Fibroblast of skin of scalp (primary cell): ENCODE data around the gene MAP3K14.
A peak's percentile ranks its signal among the peaks of the same experiment; 100 is the strongest.

Experiments
- DNase-seq: peaks from one replicate; pipeline ENCODE4 v3.0.0-alpha.2; 2013

Gene MAP3K14

DNA sequence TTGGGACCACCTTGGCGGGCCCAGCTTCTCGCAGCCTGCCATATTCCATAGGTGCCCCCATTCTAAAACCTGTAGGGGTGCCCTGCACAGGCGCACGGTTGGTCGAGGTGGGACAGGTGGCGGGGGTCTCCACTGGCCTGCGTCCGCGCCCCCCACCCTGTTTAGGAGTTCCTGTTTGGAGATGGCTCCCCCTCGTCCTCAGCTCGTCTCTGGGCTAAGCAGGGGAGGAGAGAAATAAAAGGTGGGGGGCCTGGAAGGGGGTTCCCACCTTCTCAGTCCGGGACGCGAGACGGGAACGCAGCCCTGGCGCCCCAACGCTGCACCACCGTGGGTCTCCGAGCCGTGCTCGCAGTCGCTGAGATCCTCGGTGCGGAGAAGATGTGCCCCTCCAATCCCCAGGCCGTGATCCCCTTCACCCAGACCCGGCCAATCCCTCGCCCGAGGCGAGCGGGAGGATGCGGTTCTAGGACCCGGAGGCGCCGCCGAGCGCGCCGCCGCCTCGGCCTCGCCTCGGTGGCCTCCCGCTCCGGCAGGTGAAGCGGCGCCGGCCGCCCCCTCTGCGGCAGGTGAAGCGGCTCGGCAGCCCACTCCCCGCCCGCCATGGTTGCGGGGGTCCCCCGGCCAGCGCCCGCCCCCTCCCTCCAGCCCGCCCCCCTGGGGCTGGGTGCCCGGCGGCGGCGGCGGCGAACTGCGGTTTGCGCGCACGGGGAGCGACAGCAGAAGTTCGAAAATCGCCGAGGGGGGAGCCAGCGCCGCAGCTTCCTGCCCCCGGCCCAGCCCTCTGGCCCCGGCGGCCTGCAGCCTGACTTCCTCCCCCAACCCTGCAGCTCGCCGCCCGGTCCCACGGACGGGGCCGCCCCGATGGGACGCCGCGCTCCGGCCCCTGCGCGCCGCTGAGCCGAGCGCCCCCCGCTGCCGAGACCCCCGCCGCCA lies 95.5 kb downstream of the MAP3K14 start, which contains the start of gene FMNL1:
TSS of gene FMNL1 (plus strand) at position 805 of the 933 bp plus-strand sequence. CDS start 240 bp downstream, outside the sequence.
- no peak for DNase-seq

DNA sequence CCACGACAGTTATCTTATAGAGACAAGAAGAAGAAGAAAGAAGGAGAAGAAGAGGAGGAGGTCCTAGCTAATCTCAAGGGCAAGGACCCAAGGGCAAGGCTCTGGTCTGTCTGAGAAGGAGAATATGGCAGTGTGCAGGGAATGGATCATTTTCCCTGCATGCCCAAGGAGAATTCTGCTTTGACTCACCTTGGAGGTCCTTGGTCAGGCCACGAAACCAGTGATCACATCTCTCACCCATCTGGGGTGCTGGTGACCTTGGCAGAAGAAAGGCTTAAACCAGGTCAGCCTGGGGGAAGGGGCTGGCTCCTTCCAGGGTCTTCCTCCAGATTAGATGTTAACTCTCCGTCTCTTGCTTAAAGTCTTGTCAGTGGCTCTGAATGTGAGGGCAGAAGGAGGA lies 96.7 kb downstream of the MAP3K14 start:
- no peak for DNase-seq

DNA sequence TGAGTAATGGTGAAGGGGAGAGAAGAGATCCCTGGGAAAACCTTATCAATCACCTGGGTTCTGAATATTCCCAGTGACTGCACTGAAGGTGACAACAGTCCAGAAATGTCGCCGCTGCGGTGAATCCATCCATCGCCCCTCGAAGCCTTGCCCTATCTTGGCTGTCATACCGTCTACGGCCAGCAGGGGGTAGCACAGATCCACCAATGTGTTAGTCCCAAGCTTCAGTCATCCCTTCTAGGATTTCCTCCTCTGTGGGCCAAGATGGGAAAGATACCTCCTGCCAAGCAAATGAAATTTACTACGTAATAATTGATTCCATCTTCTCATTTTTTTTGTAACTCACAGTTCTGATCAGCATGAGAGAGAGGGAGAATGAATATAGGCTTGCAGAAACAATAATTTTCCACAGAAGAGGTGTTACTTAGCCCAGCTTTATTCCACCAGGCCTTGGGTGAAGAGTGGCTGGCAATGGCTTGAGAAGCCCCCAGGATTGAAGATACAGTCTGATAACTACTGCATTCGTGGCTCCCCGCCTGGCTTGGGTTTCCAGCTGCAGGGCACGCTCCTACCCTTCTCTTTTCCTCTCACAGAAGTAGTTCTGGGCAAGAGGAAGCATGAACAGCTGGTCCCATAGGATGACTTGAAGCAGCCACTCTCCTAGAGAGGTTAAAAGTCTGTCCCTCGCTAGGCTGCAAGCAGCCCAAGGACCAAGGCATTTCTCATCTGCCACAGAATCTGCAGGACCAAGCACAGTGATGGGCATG lies 97.7 kb downstream of the MAP3K14 start:
- peak; percentile 88 for DNase-seq
